ENCODE data around the gene PCDHGB6.

- TF ChIP-seq CTCF (IDR thresholded peaks at IDR 0.05; ENCODE audit: poor library complexity) = peak; percentile 32
- TF ChIP-seq EZH2phosphoT487 (IDR thresholded peaks at IDR 0.05; ENCODE audit: low read depth, severe bottlenecking, unreplicated experiment) = no peak
- TF ChIP-seq EZH2 (IDR thresholded peaks at IDR 0.05; ENCODE audit: borderline replicate concordance) = no peak
Observed at GRCh38 chr5:141420855-141421488, 13.2 kb downstream of the PCDHGB6 start, which contains the start of gene PCDHGA11.
